ENCODE measurements around the gene OXSM.

The OXSM gene

GRCh38 chr3:25834346-25834745 lies 44.5 kb downstream of the OXSM start:
- Histone ChIP-seq H3K4ac (ENCODE audit: low read depth, low read length) (no peak overlapping the region), H3K18ac (ENCODE audit: low read length) (no peak overlapping the region), H3K9ac (ENCODE audit: low read length) (no peak overlapping the region), H3K23ac (ENCODE audit: low read length) (no peak overlapping the region), H4K5ac (ENCODE audit: low read length) (no peak overlapping the region), H3K4me2 (ENCODE audit: low read length) (no peak overlapping the region), H3K56ac (ENCODE audit: low read length) (no peak overlapping the region), H2BK120ac (ENCODE audit: low read depth, low read length) (no peak overlapping the region), H4K8ac (ENCODE audit: low read depth, low read length) (no peak overlapping the region), H3K4me1 (ENCODE audit: control insufficient read depth, low read depth, low read length) (peaks cover 2% of the 10 kb centered on the region), H2BK15ac (replicated peaks; ENCODE audit: low read depth) (no peak overlapping the region), H3K79me2 (ENCODE audit: control insufficient read depth, insufficient read depth, low read length) (no peaks in the 10 kb centered on the region), H3K27ac (ENCODE audit: low read depth, low read length) (no peak overlapping the region), H3K4me3 (ENCODE audit: low read length) (no peak overlapping the region), H3K79me1 (ENCODE audit: low read length) (no peaks in the 10 kb centered on the region), H3K27me3 (ENCODE audit: insufficient read depth, low read length, poor library complexity) (no peaks in the 10 kb centered on the region), H2AK5ac (ENCODE audit: low read length) (no peak overlapping the region), H3K36me3 (ENCODE audit: control insufficient read depth, insufficient read depth, low read length) (no peaks in the 10 kb centered on the region), H2BK5ac (ENCODE audit: low read length) (no peak overlapping the region)
- no peak for DNase-seq

GRCh38 chr3:25836579-25836978 lies 46.7 kb downstream of the OXSM start:
- Histone ChIP-seq H3K27ac (ENCODE audit: low read depth, low read length) (no peak overlapping the region), H3K4me3 (ENCODE audit: low read length) (no peak overlapping the region), H2BK15ac (replicated peaks; ENCODE audit: low read depth) (no peak overlapping the region), H3K36me3 (ENCODE audit: control insufficient read depth, insufficient read depth, low read length) (no peaks in the 10 kb centered on the region), H3K18ac (ENCODE audit: low read length) (no peak overlapping the region), H3K4me2 (ENCODE audit: low read length) (no peak overlapping the region), H3K4me1 (ENCODE audit: control insufficient read depth, low read depth, low read length) (no peaks in the 10 kb centered on the region), H3K79me1 (ENCODE audit: low read length) (no peaks in the 10 kb centered on the region), H3K9ac (ENCODE audit: low read length) (no peak overlapping the region), H3K4ac (ENCODE audit: low read depth, low read length) (no peak overlapping the region), H2BK120ac (ENCODE audit: low read depth, low read length) (no peak overlapping the region), H2AK5ac (ENCODE audit: low read length) (no peak overlapping the region), H3K27me3 (ENCODE audit: insufficient read depth, low read length, poor library complexity) (no peaks in the 10 kb centered on the region), H4K5ac (ENCODE audit: low read length) (no peak overlapping the region), H4K8ac (ENCODE audit: low read depth, low read length) (no peak overlapping the region), H3K23ac (ENCODE audit: low read length) (no peak overlapping the region), H2BK5ac (ENCODE audit: low read length) (no peak overlapping the region), H3K56ac (ENCODE audit: low read length) (no peak overlapping the region), H3K79me2 (ENCODE audit: control insufficient read depth, insufficient read depth, low read length) (no peaks in the 10 kb centered on the region)
- WGBS (ENCODE audit: extremely low coverage, insufficient coverage, low lambda C conversion rate), result no CpG with 5 or more reads among the region's 2 CpGs
- no peak for DNase-seq

DNA sequence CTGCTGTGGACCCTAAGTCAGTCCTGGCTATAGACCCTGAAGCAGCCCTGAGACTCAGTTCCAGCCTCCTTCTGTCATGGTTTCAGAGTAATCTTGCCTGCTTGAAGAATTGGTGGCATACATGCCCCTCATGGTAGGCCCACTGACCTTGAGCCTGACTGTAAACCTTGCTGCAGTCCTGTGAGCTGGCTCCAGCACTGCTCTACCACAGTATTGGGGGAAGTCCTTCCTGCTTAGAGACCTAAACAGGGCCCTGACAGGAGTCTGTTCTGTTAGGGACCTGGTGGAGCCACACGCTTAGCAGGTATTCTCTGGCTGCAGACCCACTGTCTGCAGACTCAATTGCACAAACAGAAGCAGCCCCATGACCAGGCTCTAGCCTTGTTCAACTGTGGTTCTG lies 47.1 kb downstream of the OXSM start:
- H3K9ac ChIP-seq (ENCODE audit: low read length), result no peak overlapping the region
- H3K4me1 ChIP-seq (ENCODE audit: control insufficient read depth, low read depth, low read length), result no peaks in the 10 kb centered on the region
- no peak overlapping the region for H3K4me3 ChIP-seq (ENCODE audit: low read length)
- no peak overlapping the region for H4K8ac ChIP-seq (ENCODE audit: low read depth, low read length)
- no peaks in the 10 kb centered on the region for H3K36me3 ChIP-seq (ENCODE audit: control insufficient read depth, insufficient read depth, low read length)
- no peak overlapping the region for H3K23ac ChIP-seq (ENCODE audit: low read length)
- no peak overlapping the region for H2AK5ac ChIP-seq (ENCODE audit: low read length)
- H3K79me1 ChIP-seq (ENCODE audit: low read length), result no peaks in the 10 kb centered on the region
- no peak overlapping the region for H3K4me2 ChIP-seq (ENCODE audit: low read length)
- no peak overlapping the region for H3K18ac ChIP-seq (ENCODE audit: low read length)
- H3K56ac ChIP-seq (ENCODE audit: low read length), result no peak overlapping the region
- no peak overlapping the region for H2BK5ac ChIP-seq (ENCODE audit: low read length)
- no peaks in the 10 kb centered on the region for H3K79me2 ChIP-seq (ENCODE audit: control insufficient read depth, insufficient read depth, low read length)
- no peak overlapping the region for H4K5ac ChIP-seq (ENCODE audit: low read length)
- no peak overlapping the region for H2BK120ac ChIP-seq (ENCODE audit: low read depth, low read length)
- no peak for DNase-seq
- no peak overlapping the region for H3K27ac ChIP-seq (ENCODE audit: low read depth, low read length)
- no peak overlapping the region for H2BK15ac ChIP-seq (replicated peaks; ENCODE audit: low read depth)
- H3K27me3 ChIP-seq (ENCODE audit: insufficient read depth, low read length, poor library complexity), result no peaks in the 10 kb centered on the region
- no peak overlapping the region for H3K4ac ChIP-seq (ENCODE audit: low read depth, low read length)
- WGBS (ENCODE audit: extremely low coverage, insufficient coverage, low lambda C conversion rate), result no CpG with 5 or more reads among the region's 1 CpG

GRCh38 chr3:25840099-25840498 lies 50.2 kb downstream of the OXSM start:
- H3K9ac ChIP-seq (ENCODE audit: low read length), result no peak overlapping the region
- H3K36me3 ChIP-seq (ENCODE audit: control insufficient read depth, insufficient read depth, low read length), result no peaks in the 10 kb centered on the region
- H2AK5ac ChIP-seq (ENCODE audit: low read length), result no peak overlapping the region
- no CpG with 5 or more reads among the region's 3 CpGs for WGBS (ENCODE audit: extremely low coverage, insufficient coverage, low lambda C conversion rate)
- H2BK120ac ChIP-seq (ENCODE audit: low read depth, low read length), result no peak overlapping the region
- H3K4ac ChIP-seq (ENCODE audit: low read depth, low read length), result no peak overlapping the region
- H3K23ac ChIP-seq (ENCODE audit: low read length), result no peak overlapping the region
- H2BK5ac ChIP-seq (ENCODE audit: low read length), result no peak overlapping the region
- no peaks in the 10 kb centered on the region for H3K4me1 ChIP-seq (ENCODE audit: control insufficient read depth, low read depth, low read length)
- no peak overlapping the region for H3K56ac ChIP-seq (ENCODE audit: low read length)
- no peak overlapping the region for H3K4me2 ChIP-seq (ENCODE audit: low read length)
- DNase-seq, result no peak
- H3K27ac ChIP-seq (ENCODE audit: low read depth, low read length), result no peak overlapping the region
- H3K4me3 ChIP-seq (ENCODE audit: low read length), result no peak overlapping the region
- no peaks in the 10 kb centered on the region for H3K27me3 ChIP-seq (ENCODE audit: insufficient read depth, low read length, poor library complexity)
- no peaks in the 10 kb centered on the region for H3K79me2 ChIP-seq (ENCODE audit: control insufficient read depth, insufficient read depth, low read length)
- no peak overlapping the region for H4K8ac ChIP-seq (ENCODE audit: low read depth, low read length)
- no peak overlapping the region for H2BK15ac ChIP-seq (replicated peaks; ENCODE audit: low read depth)
- H3K79me1 ChIP-seq (ENCODE audit: low read length), result no peaks in the 10 kb centered on the region
- H3K18ac ChIP-seq (ENCODE audit: low read length), result no peak overlapping the region
- H4K5ac ChIP-seq (ENCODE audit: low read length), result no peak overlapping the region

DNA sequence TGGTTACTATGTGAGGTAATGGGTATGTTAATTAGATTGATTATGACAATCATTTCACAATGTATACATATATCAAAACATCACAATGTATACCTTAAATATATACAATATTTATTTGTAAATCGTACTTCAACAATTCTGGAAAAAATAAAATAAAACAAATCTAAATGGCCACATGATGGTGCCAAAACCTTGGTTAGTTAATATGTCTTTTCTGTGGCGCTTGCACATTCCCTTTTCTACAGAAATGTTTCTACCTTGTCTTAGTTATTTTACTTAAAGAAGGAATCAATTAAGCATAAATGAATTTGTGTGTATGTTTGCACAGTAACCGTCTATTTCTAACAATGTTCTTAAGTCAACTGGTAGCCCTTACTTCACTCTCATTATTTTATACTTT lies 53.4 kb downstream of the OXSM start:
- Histone ChIP-seq H3K27ac (ENCODE audit: low read depth, low read length) (no peak overlapping the region), H3K79me2 (ENCODE audit: control insufficient read depth, insufficient read depth, low read length) (no peaks in the 10 kb centered on the region), H3K79me1 (ENCODE audit: low read length) (no peaks in the 10 kb centered on the region), H3K9ac (ENCODE audit: low read length) (no peak overlapping the region), H3K4ac (ENCODE audit: low read depth, low read length) (no peak overlapping the region), H3K18ac (ENCODE audit: low read length) (no peak overlapping the region), H2BK15ac (replicated peaks; ENCODE audit: low read depth) (no peak overlapping the region), H2AK5ac (ENCODE audit: low read length) (no peak overlapping the region), H3K4me2 (ENCODE audit: low read length) (no peak overlapping the region), H4K5ac (ENCODE audit: low read length) (no peak overlapping the region), H3K4me3 (ENCODE audit: low read length) (no peak overlapping the region), H3K23ac (ENCODE audit: low read length) (no peak overlapping the region), H4K8ac (ENCODE audit: low read depth, low read length) (no peak overlapping the region), H3K27me3 (ENCODE audit: insufficient read depth, low read length, poor library complexity) (no peaks in the 10 kb centered on the region), H2BK5ac (ENCODE audit: low read length) (no peak overlapping the region), H3K36me3 (ENCODE audit: control insufficient read depth, insufficient read depth, low read length) (no peaks in the 10 kb centered on the region), H2BK120ac (ENCODE audit: low read depth, low read length) (no peak overlapping the region), H3K4me1 (ENCODE audit: control insufficient read depth, low read depth, low read length) (no peaks in the 10 kb centered on the region), H3K56ac (ENCODE audit: low read length) (no peak overlapping the region)
- DNase-seq, result no peak
- no CpG with 5 or more reads among the region's 3 CpGs for WGBS (ENCODE audit: extremely low coverage, insufficient coverage, low lambda C conversion rate)
